GM19463 (cell line): ENCODE measurements around the gene TEX38.

Source experiments
- ATAC-seq: cut with Tn5 transposase; IDR thresholded peaks from one replicate; pipeline ENCODE4 v1.9.1; 2021; ENCODE audit warnings: mild to moderate bottlenecking, moderate library complexity; ENCODE audit not compliant: unreplicated experiment

Gene TEX38

GRCh38 chr1:46721204-46721603 is 49.5 kb downstream of the TEX38 start:
- no peak for ATAC-seq

GRCh38 chr1:46721686-46722205 is 50.1 kb downstream of the TEX38 start:
- no peak for ATAC-seq
